GF-D8 (cell line): Measurements from ENCODE around the gene PSKH1.
"Not testable (repeated sequence)": the region's sequence is repeated elsewhere in the genome, so short reads cannot be mapped to it uniquely, and the experiment has no call there.

ENCODE experiments used
- DNase-seq: peaks from one replicate; lab custom pipeline; 2025; lab: John Stamatoyannopoulos, UW

The PSKH1 gene

DNA sequence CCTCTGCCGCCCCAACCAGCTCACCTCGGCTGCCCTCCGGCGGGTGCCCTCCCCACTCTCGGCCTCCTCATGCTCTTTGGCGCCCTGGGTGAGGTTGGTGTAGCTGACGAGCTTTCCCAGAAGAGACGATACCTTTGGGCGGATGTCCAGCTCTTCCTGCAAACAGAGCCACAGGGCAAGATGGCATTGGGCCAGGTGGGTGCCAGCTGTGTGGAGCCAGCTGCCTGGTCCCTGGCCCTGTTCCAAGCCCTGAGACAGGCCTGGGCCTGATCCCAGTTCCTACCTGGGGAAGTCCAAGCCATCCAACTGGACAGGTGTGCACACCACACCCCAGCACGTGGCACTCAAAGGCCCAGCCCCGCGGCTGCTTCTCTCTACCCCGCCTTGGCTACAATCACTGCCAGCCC is 68.5 kb downstream of the PSKH1 start:
- DNase-seq = no peak

GRCh38 chr16:67962135-67962534 is 69.1 kb downstream of the PSKH1 start:
- DNase-seq = no peak

DNA sequence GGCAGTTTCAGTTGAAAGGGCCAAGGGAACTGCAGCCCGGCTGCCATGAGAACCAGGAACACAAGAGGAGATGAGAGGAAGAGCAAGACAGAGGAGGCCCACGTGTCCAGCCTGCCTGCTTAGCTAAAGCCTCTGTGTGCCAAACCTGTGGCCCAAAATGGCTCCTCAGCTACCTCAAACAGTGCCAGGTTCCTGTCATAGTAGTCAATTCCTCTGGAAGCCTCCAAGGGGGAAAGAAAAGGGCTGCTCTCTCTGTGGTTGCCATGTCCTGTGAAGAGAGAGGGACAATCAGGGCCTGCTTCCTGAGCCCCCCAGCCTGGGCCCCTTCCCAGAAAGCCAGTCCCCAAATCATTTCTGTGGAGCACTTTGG is 70.2 kb downstream of the PSKH1 start:
- no peak for DNase-seq

DNA sequence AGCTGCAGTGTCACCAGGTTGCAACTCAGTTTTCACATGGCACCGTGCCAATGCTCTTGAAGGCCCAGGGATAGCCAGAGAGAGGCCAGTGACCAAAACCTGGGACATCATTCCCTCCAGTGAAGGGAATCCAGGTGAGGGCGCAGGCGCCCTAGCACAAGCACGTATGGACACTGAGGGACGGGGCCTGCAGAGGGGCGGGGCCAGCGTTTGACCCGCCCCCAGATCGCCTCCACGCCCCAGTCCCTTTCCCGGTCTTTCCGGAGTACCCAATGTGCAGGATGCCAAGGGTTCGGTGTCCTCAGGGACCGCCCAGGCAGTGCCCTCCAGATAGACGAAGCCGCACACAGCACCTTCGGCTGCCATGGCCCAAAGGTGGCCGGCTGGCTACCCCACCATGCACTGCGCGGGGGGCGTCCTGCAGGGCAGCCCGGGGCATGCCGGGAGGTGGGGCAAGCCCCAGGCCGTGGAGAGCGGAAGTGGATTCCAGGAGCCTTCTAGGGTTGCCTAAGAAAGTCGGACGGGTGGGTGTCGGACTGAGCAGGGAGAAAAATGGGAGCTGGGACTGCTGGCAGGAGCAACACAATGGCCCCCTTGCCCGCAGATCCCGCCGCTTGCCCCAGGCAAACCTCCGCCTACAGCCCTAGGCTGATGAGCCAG is 70.7 kb downstream of the PSKH1 start:
- no peak for DNase-seq

- no peak for DNase-seq
Observed at GRCh38 chr16:67964477-67965131, 71.5 kb downstream of the PSKH1 start.

DNA sequence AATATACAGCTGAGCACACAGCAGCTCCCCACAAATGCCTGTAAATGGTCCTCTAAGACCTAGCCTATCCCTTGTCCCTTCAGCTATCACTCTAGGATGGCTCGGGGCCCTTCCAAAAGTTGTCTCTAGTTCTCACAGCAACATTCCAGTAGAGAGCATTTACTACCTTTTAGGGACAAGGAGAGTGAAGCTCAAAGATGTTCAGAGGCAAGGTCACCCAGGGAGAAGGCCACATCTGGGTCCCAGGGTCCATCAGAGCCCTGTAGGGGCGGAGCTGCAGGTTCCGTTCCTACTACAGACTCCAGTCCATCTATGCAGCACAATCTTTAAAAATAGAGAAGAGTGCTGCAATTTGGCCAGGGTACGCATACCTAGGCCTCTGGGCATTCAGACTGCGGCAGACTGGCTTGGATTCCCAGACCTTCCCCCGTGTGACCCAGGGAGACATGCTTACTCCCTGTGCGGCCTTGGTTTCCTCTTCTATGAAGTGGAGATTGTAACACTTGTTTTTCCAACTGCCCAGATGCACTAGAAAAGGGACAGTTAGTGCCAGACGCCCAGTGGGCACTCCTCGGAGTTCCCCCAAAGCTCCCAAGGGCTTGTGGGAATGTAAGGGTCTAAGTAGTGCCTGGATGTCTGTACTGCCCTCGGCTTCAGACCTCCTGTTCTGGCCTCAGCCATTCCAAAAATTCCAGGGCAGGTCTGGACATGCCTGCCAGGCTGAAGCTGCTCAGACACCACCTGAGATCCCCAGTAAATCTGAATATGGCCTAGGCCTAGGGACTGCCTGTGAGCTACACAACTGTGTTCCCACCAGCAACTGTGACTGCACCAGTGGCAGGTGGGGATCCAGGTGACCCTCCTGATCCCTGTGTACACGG is 72.9 kb downstream of the PSKH1 start:
- no peak for DNase-seq

GRCh38 chr16:67966549-67967182 is 73.6 kb downstream of the PSKH1 start:
- no peak for DNase-seq

GRCh38 chr16:67967183-67967957 is 74.3 kb downstream of the PSKH1 start:
- DNase-seq = no peak

DNA sequence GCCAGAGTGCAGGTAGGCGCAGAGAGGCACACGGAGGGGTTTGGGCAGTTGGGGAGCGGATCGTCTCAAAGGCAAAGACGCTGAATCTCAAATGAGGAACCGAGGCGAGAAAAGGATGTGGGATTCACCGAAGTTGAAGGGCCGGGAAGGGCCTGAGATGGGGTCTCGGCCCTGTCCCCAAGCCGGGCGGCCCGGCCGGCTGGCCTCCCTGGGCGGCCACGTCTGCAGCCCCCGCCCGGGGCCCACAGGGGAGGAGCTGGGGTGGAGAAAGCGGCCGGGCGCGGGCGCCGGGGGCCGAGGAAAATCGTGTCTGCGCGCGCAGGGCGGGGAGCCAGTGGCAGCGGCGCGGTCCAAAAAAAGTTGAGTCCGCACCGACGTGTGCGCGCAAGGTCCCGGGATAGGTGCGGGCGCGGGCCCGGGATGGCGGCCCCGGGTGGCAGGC is 74.9 kb downstream of the PSKH1 start:
- DNase-seq = no peak

- no peak for DNase-seq
Observed at GRCh38 chr16:67968400-67969253, 75.6 kb downstream of the PSKH1 start, which contains the start of gene SLC12A4. Gene SLC12A4, minus strand, starts transcription at chr16:67968637. Its CDS starts 84 bp downstream, at chr16:67968553.

DNA sequence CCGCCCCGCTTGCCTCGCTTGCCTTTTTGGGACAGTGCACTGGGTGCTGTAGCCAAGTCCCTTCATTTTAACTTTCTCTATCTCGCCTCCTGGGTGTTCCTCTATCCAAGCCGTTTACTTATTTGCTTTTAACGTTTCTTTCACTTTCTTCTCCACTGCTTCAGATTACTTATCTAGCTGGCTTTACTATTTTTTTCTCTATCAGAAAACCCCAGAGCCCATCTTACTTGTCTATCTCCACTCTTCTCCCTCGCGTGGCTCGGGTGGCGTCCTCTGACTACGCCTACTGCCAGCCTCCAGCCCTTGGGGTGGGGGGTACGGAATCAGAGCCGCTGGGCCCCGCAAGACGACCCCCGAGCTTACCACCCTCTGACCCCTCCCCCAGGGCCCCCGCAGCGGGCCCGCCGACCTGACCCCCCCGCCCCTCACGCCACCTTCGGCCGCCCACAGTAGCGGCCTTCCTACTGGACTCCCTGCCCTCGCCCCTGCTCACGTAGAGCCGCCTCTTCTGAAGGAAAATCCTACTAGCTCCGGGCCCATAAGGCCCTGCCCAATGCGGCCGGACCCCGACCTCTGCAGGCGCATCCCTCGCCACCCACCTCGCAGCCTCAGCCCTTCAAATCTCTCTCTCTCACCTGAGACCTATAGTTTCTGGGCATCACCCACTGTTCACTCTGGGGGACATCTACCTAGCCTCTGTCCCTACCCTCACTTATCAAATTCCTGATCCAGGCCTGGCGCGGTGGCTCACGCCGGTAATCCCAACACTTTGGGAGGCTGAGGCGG is 76.4 kb downstream of the PSKH1 start:
- no peak for DNase-seq

- DNase-seq = no peak
Observed at GRCh38 chr16:67971111-67971510, 78.1 kb downstream of the PSKH1 start.

- not testable (repeated sequence) for DNase-seq
Observed at GRCh38 chr16:67972285-67972684, 79.2 kb downstream of the PSKH1 start.

GRCh38 chr16:67975321-67976105 is 82.5 kb downstream of the PSKH1 start:
- no peak for DNase-seq

DNA sequence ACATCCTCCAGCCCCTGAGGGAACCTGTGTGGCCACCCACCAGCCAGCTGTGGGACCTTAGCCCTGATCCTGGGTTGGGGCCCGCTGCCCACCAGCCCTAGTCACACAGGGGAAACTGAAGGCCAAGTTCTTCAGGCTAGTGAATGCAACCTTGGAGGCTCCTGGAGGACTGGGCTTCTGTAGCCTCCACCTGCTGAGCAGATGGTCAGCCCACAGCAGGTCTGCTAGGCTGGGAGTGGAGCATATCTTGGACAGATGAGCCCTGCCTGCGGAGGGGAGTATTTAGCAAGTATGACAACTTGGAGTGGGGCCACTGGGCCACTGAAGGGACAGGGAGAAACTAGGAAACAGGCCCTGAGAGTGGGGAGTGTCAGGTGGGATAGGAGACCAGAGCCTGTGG is 83.2 kb downstream of the PSKH1 start:
- no peak for DNase-seq

DNA sequence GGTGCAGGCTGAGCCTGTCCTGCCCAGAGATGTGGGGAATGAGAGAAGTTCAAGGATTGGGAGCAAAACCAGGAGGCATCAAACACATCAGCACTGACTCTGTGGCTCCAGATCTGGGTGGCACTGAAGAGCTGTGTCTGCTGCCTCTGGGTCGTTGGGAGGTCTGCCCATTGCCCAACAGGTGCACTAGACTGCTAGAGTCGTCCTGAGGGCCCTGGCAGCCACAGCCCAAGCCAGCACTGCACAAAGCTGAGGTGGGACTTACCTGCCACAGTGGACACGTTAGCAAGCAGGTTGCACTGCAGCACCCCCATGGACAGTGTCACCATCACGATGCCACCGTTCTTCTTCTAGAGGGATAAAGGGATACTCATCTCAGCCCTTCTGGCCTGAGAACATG is 84.0 kb downstream of the PSKH1 start:
- DNase-seq = no peak

DNA sequence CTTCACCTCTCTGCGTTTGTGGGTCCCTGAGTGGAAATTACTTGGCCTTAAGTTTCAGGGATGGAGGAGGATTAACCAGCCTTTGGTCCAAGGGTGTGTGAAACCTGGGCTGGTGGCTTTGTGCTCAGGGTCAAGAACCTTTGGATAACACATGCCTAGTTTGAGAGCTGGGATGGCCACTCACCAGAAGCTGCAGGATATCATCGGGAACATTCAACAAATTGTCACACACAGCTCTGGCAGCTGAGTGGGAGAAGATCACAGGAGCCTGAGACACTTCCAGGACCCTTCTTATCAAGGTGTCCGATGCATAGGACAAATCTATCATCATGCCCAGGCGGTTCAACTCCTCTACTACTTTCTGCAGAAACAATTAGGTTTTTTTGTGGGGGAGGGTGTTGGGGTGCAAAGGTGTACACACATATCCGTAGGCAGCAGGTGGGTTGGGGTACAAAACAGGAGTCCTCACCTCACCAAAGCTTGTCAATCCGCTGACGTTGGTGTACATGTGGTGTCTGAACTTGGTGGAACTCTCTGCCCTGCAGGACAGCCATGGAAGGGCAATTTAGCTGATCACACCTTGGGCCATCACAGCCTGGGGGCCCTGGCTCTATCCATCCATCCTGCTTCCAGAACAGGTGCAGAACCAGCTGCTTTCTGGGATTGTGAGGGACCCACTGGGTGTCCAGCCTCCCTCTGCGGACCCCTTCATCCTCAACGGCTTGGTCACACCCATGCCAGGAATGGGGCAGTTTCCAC is 84.6 kb downstream of the PSKH1 start:
- DNase-seq = no peak
